HepG2 (cell line): Measurements from ENCODE around the gene GTSF1L.

ENCODE experiments used
- CENPBD1 ChIP-seq: sonication (generic); formaldehyde crosslinking; IDR thresholded peaks from 2 replicates; pipeline ENCODE4 v1.8.0; 2022; ENCODE audit warnings: missing genetic modification reagents, low read depth, mild to moderate bottlenecking, borderline replicate concordance
- CTCF ChIP-seq: sonication (generic); formaldehyde crosslinking; IDR thresholded peaks from 2 replicates; pipeline ENCODE4 v1.5.0; 2020; ENCODE audit warnings: mild to moderate bottlenecking, missing genetic modification reagents, moderate library complexity
- FUBP1 ChIP-seq: sonication (generic); formaldehyde crosslinking; IDR thresholded peaks from 2 replicates; pipeline ENCODE4 v1.5.1; 2020; ENCODE audit warnings: missing genetic modification reagents, mild to moderate bottlenecking, borderline replicate concordance
- MAFK ChIP-seq, 2 experiments: IDR thresholded peaks in 1 of 2; conservative IDR thresholded peaks in 1 of 2; 2 replicates each; pipeline ENCODE4 v1.6.1; 2011; ENCODE audit warnings: improper control_type of control experiment in 2 of 2, low read length in 2 of 2
- TARDBP ChIP-seq: sonication (generic); formaldehyde crosslinking; IDR thresholded peaks from 2 replicates; pipeline ENCODE4 v1.8.0; 2022; ENCODE audit warnings: mild to moderate bottlenecking, missing genetic modification reagents
- ZNF605 ChIP-seq: sonication (generic); formaldehyde crosslinking; IDR thresholded peaks from 2 replicates; pipeline ENCODE4 v1.8.0; 2022; ENCODE audit warnings: mild to moderate bottlenecking, missing genetic modification reagents
- ZSCAN29 ChIP-seq: sonication (generic); formaldehyde crosslinking; conservative IDR thresholded peaks from 2 replicates; pipeline ENCODE4 v1.4.0; 2020; ENCODE audit warnings: mild to moderate bottlenecking, missing genetic modification reagents

GRCh38 chr20:43751167-43752050 lies 24.6 kb upstream of the GTSF1L start:
- no peak for TF ChIP-seq TARDBP
- no peak for TF ChIP-seq ZNF605 (CRISPR knock-in tag)
- no peak for TF ChIP-seq MAFK (conservative IDR thresholded peaks at IDR 0.05 in 1 of 2, IDR thresholded peaks at IDR 0.05 in 1 of 2; ENCODE audit: low read length in 2 of 2)
- TF ChIP-seq CENPBD1, result no peak
- no peak for TF ChIP-seq ZSCAN29 (CRISPR knock-in tag)
- TF ChIP-seq CTCF (CRISPR knock-in tag), result no peak
- TF ChIP-seq FUBP1 (CRISPR knock-in tag), result no peak
